Breast epithelium (tissue), 3 donors: ENCODE measurements around the gene TRPM8.

Source experiments
- CTCF ChIP-seq, 3 donors: fragments of 450-650 bp; IDR thresholded peaks; one replicate each; pipeline ENCODE4 v1.5.1; 2016 to 2017; ENCODE audit warnings: antibody characterized with exemption in 3 of 3, mild to moderate bottlenecking in 3 of 3, moderate library complexity in 3 of 3
- POLR2AphosphoS5 ChIP-seq, 3 donors: sonication (generic); formaldehyde crosslinking; IDR thresholded peaks; one replicate each; pipeline ENCODE4 v1.6.1; 2017; ENCODE audit warnings: antibody characterized with exemption in 3 of 3

- TF ChIP-seq POLR2AphosphoS5 (IDR thresholded peaks at IDR 0.05) (no peak), CTCF (IDR thresholded peaks at IDR 0.05) (no peak)
Observed at GRCh38 chr2:234050455-234051135, 133.4 kb downstream of the TRPM8 start, which contains the start of gene SPP2.
